WTC11 (cell line): ENCODE results near the gene LIPN. TPM values are rescaled to one million over a fixed set of nuclear protein-coding genes. Genes with fewer than 3 reads are reported as not detected.

Experiments used
- ATAC-seq: fragments of 200-7000 bp; cut with Tn5 transposase; 2 replicates; pipeline ENCODE4 v1.10.0; 2021; ENCODE audit warnings: mild to moderate bottlenecking, moderate library complexity
- CTCF ChIA-PET: fragments of 300-600 bp; sonication (Branson Sonifier 250); formaldehyde crosslinking; loops from one replicate; lab custom pipeline; 2021; ENCODE audit warnings: antibody characterized with exemption; lab: Charles Lee
- POLR2A ChIA-PET: fragments of 350-600 bp; sonication (Branson Sonifier 250); formaldehyde crosslinking; loops from one replicate; lab custom pipeline; 2021; ENCODE audit warnings: antibody characterized with exemption; lab: Charles Lee
- DNase-seq: peaks from one replicate; pipeline ENCODE4 v3.0.0; 2021; ENCODE audit warnings: low spot score
- H3K27ac Mint-ChIP-seq: 2 replicates; pipeline ENCODE4 v1.8.0; 2021; ENCODE audit warnings: mixed read lengths
- H3K27me3 Mint-ChIP-seq: 2 replicates; pipeline ENCODE4 v1.8.0; 2021; ENCODE audit warnings: low read depth, mild to moderate bottlenecking, moderate library complexity, mixed read lengths
- H3K36me3 Mint-ChIP-seq: 2 replicates; pipeline ENCODE4 v1.8.0; 2021; ENCODE audit warnings: mixed read lengths
- H3K4me1 Mint-ChIP-seq: 2 replicates; pipeline ENCODE4 v1.8.0; 2022; ENCODE audit warnings: mixed read lengths
- H3K4me3 Mint-ChIP-seq: 2 replicates; pipeline ENCODE4 v1.8.0; 2021; ENCODE audit warnings: mild to moderate bottlenecking, moderate library complexity, mixed read lengths
- H3K9me3 Mint-ChIP-seq: 2 replicates; pipeline ENCODE4 v1.8.0; 2021; ENCODE audit warnings: mixed read lengths
- ARID4B ChIP-seq: sonication (generic); formaldehyde crosslinking; IDR thresholded peaks from 2 replicates; pipeline ENCODE4 v1.8.0; 2023; ENCODE audit warnings: missing genetic modification reagents, mild to moderate bottlenecking, borderline replicate concordance
- ATF6 ChIP-seq: sonication (generic); formaldehyde crosslinking; IDR thresholded peaks from 2 replicates; pipeline ENCODE4 v1.8.1; 2023; ENCODE audit warnings: mild to moderate bottlenecking, missing genetic modification reagents
- E2F4 ChIP-seq: sonication (generic); formaldehyde crosslinking; IDR thresholded peaks from 2 replicates; pipeline ENCODE4 v1.8.1; 2022; ENCODE audit warnings: low read depth, mild to moderate bottlenecking, moderate library complexity, missing genetic modification reagents, borderline replicate concordance
- ETV6 ChIP-seq: sonication (generic); formaldehyde crosslinking; IDR thresholded peaks from 2 replicates; pipeline ENCODE4 v1.8.1; 2022; ENCODE audit warnings: mild to moderate bottlenecking, missing genetic modification reagents
- FOXK1 ChIP-seq: sonication (generic); formaldehyde crosslinking; IDR thresholded peaks from 2 replicates; pipeline ENCODE4 v1.8.0; 2022; ENCODE audit warnings: mild to moderate bottlenecking, moderate library complexity, missing genetic modification reagents
- MLX ChIP-seq: sonication (generic); formaldehyde crosslinking; IDR thresholded peaks from 2 replicates; pipeline ENCODE4 v1.8.1; 2023; ENCODE audit warnings: mild to moderate bottlenecking, missing genetic modification reagents, moderate library complexity
- NFYB ChIP-seq: sonication (generic); formaldehyde crosslinking; conservative IDR thresholded peaks from 2 replicates; pipeline ENCODE4 v1.8.0; 2022; ENCODE audit warnings: low read depth, missing genetic modification reagents
- OVOL2 ChIP-seq: fragments of 250-450 bp; sonication (Bioruptor Pico); IDR thresholded peaks from 2 replicates; pipeline ENCODE4 v1.9.0; 2021; ENCODE audit warnings: mild to moderate bottlenecking, borderline replicate concordance
- PREB ChIP-seq: sonication (generic); formaldehyde crosslinking; IDR thresholded peaks from 2 replicates; pipeline ENCODE4 v1.8.1; 2022; ENCODE audit warnings: mild to moderate bottlenecking, missing genetic modification reagents, moderate library complexity, borderline replicate concordance
- STAT6 ChIP-seq: sonication (generic); formaldehyde crosslinking; conservative IDR thresholded peaks from 2 replicates; pipeline ENCODE4 v1.8.1; 2023; ENCODE audit warnings: mild to moderate bottlenecking, low read depth, missing genetic modification reagents, moderate library complexity
- TP53 ChIP-seq: sonication (generic); formaldehyde crosslinking; IDR thresholded peaks from 2 replicates; pipeline ENCODE4 v1.8.1; 2023; ENCODE audit warnings: mild to moderate bottlenecking, missing genetic modification reagents
- ZBTB43 ChIP-seq: sonication (generic); formaldehyde crosslinking; IDR thresholded peaks from 2 replicates; pipeline ENCODE4 v1.8.1; 2023; ENCODE audit warnings: mild to moderate bottlenecking, missing genetic modification reagents
- ZMAT4 ChIP-seq: fragments of 250-450 bp; sonication (Bioruptor Pico); IDR thresholded peaks from 2 replicates; pipeline ENCODE4 v1.9.0; 2021; ENCODE audit warnings: mild to moderate bottlenecking
- ZNF232 ChIP-seq: sonication (generic); formaldehyde crosslinking; IDR thresholded peaks from 2 replicates; pipeline ENCODE4 v1.8.0; 2022; ENCODE audit warnings: mild to moderate bottlenecking, missing genetic modification reagents
- ZNF671 ChIP-seq: fragments of 250-450 bp; sonication (Bioruptor Pico); IDR thresholded peaks from 2 replicates; pipeline ENCODE4 v1.8.0; 2021; ENCODE audit warnings: mild to moderate bottlenecking
- total RNA-seq: library from RNA; stranded (reverse); gene quantifications from 3 replicates; pipeline ENCODE4 v1.2.3, GENCODE V29; 2021
- TF ChIP-seq, protein P1 (sequence below): sonication (generic); formaldehyde crosslinking; conservative IDR thresholded peaks from 2 replicates; pipeline ENCODE4 v1.8.1; 2022; ENCODE audit warnings: mild to moderate bottlenecking, missing genetic modification reagents
- TF ChIP-seq, protein P2 (sequence below): fragments of 250-450 bp; sonication (Bioruptor Pico); conservative IDR thresholded peaks from 2 replicates; pipeline ENCODE4 v1.9.0; 2021; ENCODE audit warnings: mild to moderate bottlenecking

Gene LIPN
- total RNA-seq, 1 experiment from 2014 or later = not detected

DNA sequence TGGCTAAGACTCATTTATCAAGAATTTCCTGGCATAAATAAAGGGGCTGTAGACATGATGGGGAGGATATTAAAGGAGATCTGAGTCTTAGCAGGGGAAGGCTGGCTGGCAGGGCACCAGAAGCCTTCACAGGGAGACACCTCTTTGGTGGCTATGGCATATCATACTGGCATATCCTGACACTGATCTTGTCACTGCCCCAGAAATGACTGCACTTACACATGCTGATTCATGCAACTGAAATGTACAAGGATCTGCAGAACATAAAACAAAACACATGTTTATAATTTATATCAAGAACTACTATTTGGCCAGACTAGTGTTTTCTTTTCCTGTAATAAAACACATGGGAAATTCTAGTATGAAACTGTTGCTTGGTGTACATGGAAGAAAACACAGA, 5.5 kb upstream of the LIPN start:
- POLR2A ChIA-PET = no interaction called here
- TF ChIP-seq ZMAT4 (CRISPR knock-in tag) (no peak), TP53 (CRISPR knock-in tag) (no peak), NFYB (CRISPR knock-in tag) (no peak), PREB (no peak), MLX (CRISPR knock-in tag) (no peak), ZNF232 (CRISPR knock-in tag) (no peak), ATF6 (CRISPR knock-in tag) (no peak), ZNF671 (no peak), E2F4 (CRISPR knock-in tag) (no peak), STAT6 (no peak)
- TF ChIP-seq, protein P1, sequence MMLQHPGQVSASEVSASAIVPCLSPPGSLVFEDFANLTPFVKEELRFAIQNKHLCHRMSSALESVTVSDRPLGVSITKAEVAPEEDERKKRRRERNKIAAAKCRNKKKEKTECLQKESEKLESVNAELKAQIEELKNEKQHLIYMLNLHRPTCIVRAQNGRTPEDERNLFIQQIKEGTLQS (CRISPR knock-in tag) = no peak
- TF ChIP-seq, all 79 proteins: peak for 0

GRCh38 chr10:88755753-88756152, 4.1 kb upstream of the LIPN start:
- Mint-ChIP-seq H3K4me1 (peaks cover 9% of the 10 kb centered on the region), H3K4me3 (no peak overlapping the region), H3K9me3 (no peaks in the 10 kb centered on the region), H3K27ac (no peak overlapping the region), H3K27me3 (0 out of 2 replicates have a peak, but pooled peaks cover 3% of the 10 kb centered on the region), H3K36me3 (no peaks in the 10 kb centered on the region)
- ChIA-PET POLR2A (no interaction called here), CTCF (interaction anchor here (1.4 kb wide), 1 partner anchor 27 kb away, joined by 11 read pairs; no protein-coding TSS in a partner anchor)
- ATAC-seq (no peak), DNase-seq (no peak)
- no peak for TF ChIP-seq ZBTB43 (CRISPR knock-in tag)
- no peak for TF ChIP-seq ARID4B
- no peak for TF ChIP-seq FOXK1
- no peak for TF ChIP-seq OVOL2 (CRISPR knock-in tag)
- TF ChIP-seq, protein P2, sequence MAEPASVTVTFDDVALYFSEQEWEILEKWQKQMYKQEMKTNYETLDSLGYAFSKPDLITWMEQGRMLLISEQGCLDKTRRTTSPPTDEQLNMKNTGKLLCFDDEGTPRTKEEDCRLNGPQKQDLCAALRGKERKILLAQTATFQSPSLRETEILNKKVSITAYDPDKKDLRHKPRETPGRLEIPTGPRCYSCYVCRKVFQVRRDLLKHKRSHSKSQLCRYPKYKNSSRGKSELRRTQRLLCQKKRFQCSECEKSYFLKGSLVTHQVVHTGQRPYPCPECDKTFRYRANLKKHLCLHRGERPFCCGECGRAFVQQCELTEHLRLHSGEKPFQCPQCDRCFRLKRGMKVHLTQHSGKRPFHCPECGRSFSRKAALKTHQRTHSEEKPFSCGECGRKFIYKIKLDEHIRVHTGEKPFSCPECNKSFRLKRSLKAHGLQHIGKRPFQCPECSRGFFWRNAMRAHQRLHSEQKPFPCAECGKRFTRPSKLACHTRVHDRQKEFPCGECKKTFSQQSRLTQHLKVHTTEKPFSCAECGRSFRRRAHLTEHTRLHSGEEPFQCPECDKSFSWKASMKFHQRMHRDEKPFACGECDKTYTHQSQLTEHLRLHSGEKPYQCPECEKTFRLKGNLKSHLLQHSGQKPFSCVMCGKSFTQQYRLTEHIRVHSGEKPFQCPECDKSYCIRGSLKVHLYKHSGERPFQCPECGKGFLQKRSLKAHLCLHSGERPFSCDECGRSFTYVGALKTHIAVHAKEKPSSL (CRISPR knock-in tag) = no peak
- TF ChIP-seq ETV6 = no peak

More for the DNA sequence above, 5.5 kb upstream of the LIPN start:
- Mint-ChIP-seq H3K4me3 (no peak overlapping the region), H3K9me3 (peaks cover 7% of the 10 kb centered on the region; the same call in 1 of the 2 replicates), H3K27me3 (peaks cover 4% of the 10 kb centered on the region), H3K27ac (no peak overlapping the region), H3K4me1 (peaks cover 9% of the 10 kb centered on the region), H3K36me3 (no peaks in the 10 kb centered on the region)
- DNase-seq = no peak
- ATAC-seq = no peak
- CTCF ChIA-PET = no interaction called here
